ENCODE measurements around the gene DIO2.

Gene DIO2

DNA sequence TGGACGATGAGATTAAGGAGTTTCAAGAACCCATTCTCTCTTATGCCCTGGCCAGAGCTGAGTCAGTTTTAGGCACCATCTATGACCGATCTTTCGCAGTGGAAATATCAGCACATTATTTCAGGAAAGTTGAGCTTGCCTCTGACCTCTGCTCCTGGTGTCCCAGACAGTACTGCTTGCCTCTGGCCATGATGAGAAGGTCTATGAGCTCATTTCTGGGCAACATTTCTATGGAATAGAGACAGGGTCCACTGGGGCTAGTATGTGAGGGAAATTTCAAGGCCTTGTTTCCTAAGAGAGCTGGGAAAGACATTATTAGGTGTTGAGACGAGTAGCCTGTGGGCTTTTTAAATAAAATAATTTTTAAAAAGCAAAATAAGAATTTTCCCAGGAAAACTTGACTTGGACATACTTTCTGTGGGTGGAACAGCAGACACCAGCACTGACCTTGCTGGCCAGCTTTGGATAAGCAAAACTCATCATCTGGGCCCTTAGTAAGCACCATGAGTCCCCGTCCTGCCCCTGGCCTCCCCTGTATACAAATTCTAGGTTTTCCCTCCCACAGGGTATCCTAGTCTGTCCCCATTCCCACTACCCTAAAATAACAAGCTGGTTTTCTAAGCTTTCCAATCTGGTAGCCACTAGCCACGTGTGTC lies 43.4 kb downstream of the DIO2 start:
- no peak for DNase-seq

DNA sequence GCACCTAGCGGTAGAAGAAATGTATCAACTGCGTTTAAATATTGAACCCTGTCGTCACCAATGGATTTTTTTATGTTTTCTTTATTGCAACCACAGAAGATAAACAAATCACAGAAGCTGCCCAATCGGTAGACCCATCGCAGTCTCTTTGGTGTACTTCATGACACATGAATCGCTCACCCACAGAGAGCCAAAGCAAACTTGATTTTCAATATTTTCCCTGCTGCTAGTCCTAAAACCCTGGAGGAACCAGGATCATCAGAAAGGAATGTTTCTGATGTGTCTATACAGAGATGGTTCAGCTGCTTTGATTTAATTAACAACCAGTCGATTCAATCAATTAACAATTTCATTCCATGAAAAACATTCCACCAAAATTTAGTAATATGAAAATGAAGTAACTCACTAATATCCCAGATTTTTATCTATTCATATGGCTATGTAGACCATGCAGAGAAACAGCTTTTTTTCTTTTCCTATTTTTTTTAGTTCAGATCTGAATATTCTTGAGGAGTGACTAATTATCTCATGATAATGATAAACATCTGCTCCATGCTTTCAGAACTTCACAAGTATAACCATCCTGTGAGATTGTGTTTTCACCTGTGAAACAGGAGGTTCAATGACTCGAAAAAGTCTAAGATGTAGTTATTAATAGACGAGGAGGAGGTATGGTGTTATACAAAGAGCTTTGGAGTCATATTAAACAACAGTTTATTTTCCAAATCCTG lies 46.1 kb downstream of the DIO2 start:
- DNase-seq = no peak

DNA sequence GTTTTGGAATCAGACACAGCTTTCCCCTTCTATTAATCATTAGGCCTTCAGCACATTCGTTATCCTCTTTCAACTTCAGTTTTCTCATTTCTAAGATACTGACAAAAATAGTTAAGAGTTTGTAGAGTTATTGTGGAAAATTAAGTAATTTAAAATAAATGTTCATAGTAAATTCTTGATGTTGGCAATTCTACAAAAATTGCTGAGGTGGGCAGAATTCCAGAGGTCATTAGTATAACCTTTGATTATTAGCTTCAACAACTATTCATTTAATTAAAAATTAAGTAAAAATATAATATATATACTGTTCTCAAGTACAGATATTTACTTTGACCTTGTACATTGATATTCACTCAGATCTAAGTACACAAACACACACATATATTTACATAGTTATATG lies 58.5 kb downstream of the DIO2 start:
- DNase-seq = no peak

DNA sequence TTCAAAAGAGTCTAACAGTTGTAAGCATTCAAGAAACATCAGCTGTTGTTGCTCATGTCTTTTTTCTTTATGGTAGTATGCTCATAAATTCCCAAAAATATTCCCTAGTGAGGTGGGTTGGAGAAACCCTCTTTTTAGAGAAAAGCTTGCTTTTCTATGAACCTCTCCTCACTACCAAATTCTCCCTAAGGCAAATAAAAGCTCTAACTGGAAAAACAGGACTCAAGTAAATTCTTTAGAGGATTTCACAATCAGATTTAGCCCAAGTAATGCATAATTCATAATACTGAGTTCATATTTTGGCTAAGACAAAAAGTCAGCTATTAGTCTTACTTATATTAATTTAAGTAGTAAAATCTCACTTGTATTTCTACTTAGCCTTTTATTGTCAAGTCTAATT lies 59.1 kb downstream of the DIO2 start:
- no peak for DNase-seq

DNA sequence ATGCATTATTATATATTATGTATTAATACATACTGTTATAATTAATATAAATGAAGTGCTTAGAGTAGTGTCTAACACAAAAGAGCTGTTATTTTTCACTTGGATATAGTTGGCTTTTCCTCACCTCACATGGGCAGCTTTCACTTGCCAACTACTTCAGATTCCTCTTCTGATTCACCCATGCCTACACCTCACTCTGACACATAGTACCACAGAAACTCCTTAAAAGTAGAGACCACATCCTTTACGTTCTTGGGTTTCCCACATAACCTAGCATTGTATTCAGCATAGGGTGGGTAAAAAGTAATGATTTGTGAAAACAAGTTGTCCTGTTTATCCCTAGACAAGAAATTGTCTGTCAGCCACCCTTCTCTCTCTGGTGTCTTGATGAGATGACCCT lies 61.0 kb downstream of the DIO2 start:
- no peak for DNase-seq

All from NCI-H446 treated with DMSO at 0.1 percent for 48 hours (cell line).